ENCODE results near the gene BRD7.
"Not testable (repeated sequence)": the region's sequence is repeated elsewhere in the genome, so short reads cannot be mapped to it uniquely, and the experiment has no call there.

Gene BRD7

GRCh38 chr16:50354629-50355456 is 13.9 kb downstream of the BRD7 start:
- no peak for DNase-seq

- DNase-seq = no peak
Observed at GRCh38 chr16:50354082-50354481, 14.7 kb downstream of the BRD7 start.

- no peak for DNase-seq
Observed at GRCh38 chr16:50351952-50352351, 16.8 kb downstream of the BRD7 start.

- DNase-seq = no peak
Observed at GRCh38 chr16:50351116-50351515, 17.7 kb downstream of the BRD7 start.

GRCh38 chr16:50345210-50345609 is 23.6 kb downstream of the BRD7 start:
- DNase-seq = not testable (repeated sequence)

GRCh38 chr16:50343566-50343965 is 25.2 kb downstream of the BRD7 start:
- not testable (repeated sequence) for DNase-seq

- DNase-seq = no peak
Observed at GRCh38 chr16:50340578-50340977, 28.2 kb downstream of the BRD7 start.

GRCh38 chr16:50338371-50339231 is 30.2 kb downstream of the BRD7 start:
- DNase-seq = no peak

- DNase-seq = no peak
Observed at GRCh38 chr16:50336884-50337283, 31.9 kb downstream of the BRD7 start.

- no peak for DNase-seq
Observed at GRCh38 chr16:50335196-50335958, 33.4 kb downstream of the BRD7 start.

GRCh38 chr16:50334106-50334975 is 34.4 kb downstream of the BRD7 start:
- no peak for DNase-seq

- DNase-seq = no peak
Observed at GRCh38 chr16:50332599-50332998, 36.2 kb downstream of the BRD7 start.

GRCh38 chr16:50331570-50331969 is 37.2 kb downstream of the BRD7 start:
- DNase-seq = no peak

- no peak for DNase-seq
Observed at GRCh38 chr16:50329446-50330189, 39.2 kb downstream of the BRD7 start.

- no peak for DNase-seq
Observed at GRCh38 chr16:50326835-50327465, 41.8 kb downstream of the BRD7 start.

- no peak for DNase-seq
Observed at GRCh38 chr16:50326264-50326663, 42.5 kb downstream of the BRD7 start.

- no peak for DNase-seq
Observed at GRCh38 chr16:50324345-50324744, 44.4 kb downstream of the BRD7 start.

GRCh38 chr16:50323335-50324011 is 45.3 kb downstream of the BRD7 start:
- DNase-seq = no peak

GRCh38 chr16:50322333-50322732 is 46.5 kb downstream of the BRD7 start:
- no peak for DNase-seq

GRCh38 chr16:50320310-50320709 is 48.5 kb downstream of the BRD7 start:
- no peak for DNase-seq
